ENCODE data around the gene C2orf72. TPM values are rescaled to one million over a fixed set of nuclear protein-coding genes. Genes with fewer than 3 reads are reported as not detected.

C2orf72 gene
- total RNA-seq, 1 donor from 2014 or later: 0.97 TPM

- Histone ChIP-seq H3K4me3 (no peak overlapping the region), H3K27ac (no peak overlapping the region), H3K36me3 (peaks cover 85% of the 10 kb centered on the region), H3K27me3 (ENCODE audit: low read depth) (no peaks in the 10 kb centered on the region), H3K4me1 (no peaks in the 10 kb centered on the region), H3K9me3 (no peaks in the 10 kb centered on the region)
- TF ChIP-seq, protein P1, sequence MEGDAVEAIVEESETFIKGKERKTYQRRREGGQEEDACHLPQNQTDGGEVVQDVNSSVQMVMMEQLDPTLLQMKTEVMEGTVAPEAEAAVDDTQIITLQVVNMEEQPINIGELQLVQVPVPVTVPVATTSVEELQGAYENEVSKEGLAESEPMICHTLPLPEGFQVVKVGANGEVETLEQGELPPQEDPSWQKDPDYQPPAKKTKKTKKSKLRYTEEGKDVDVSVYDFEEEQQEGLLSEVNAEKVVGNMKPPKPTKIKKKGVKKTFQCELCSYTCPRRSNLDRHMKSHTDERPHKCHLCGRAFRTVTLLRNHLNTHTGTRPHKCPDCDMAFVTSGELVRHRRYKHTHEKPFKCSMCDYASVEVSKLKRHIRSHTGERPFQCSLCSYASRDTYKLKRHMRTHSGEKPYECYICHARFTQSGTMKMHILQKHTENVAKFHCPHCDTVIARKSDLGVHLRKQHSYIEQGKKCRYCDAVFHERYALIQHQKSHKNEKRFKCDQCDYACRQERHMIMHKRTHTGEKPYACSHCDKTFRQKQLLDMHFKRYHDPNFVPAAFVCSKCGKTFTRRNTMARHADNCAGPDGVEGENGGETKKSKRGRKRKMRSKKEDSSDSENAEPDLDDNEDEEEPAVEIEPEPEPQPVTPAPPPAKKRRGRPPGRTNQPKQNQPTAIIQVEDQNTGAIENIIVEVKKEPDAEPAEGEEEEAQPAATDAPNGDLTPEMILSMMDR (IDR thresholded peaks at IDR 0.05): no peak
- DNase-seq (no peak), ATAC-seq (no peak)
- intact Hi-C loops (cut with DNase I): no loop called here
Observed at GRCh38 chr2:231088754-231089153, 51.4 kb downstream of the C2orf72 start.

- H3K4me1 ChIP-seq: no peaks in the 10 kb centered on the region
- no peaks in the 10 kb centered on the region for H3K27me3 ChIP-seq (ENCODE audit: low read depth)
- intact Hi-C loops (cut with DNase I): no loop called here
- no peak overlapping the region for H3K4me3 ChIP-seq
- H3K36me3 ChIP-seq: peaks cover 42% of the 10 kb centered on the region
- TF ChIP-seq, protein P1 (IDR thresholded peaks at IDR 0.05): no peak
- ATAC-seq (no peak), DNase-seq (no peak)
- no peak overlapping the region for H3K27ac ChIP-seq
- peaks cover 6% of the 10 kb centered on the region for H3K9me3 ChIP-seq
Observed at GRCh38 chr2:231093933-231094332, 56.6 kb downstream of the C2orf72 start.

- Histone ChIP-seq H3K36me3 (peaks cover 41% of the 10 kb centered on the region), H3K4me1 (no peaks in the 10 kb centered on the region), H3K27me3 (ENCODE audit: low read depth) (no peaks in the 10 kb centered on the region), H3K9me3 (peaks cover 14% of the 10 kb centered on the region), H3K27ac (no peak overlapping the region), H3K4me3 (no peak overlapping the region)
- TF ChIP-seq, protein P1 (IDR thresholded peaks at IDR 0.05): no peak
- ATAC-seq: no peak
- intact Hi-C loops (cut with DNase I): no loop called here
- DNase-seq: no peak
Observed at GRCh38 chr2:231094736-231095346, 57.5 kb downstream of the C2orf72 start.

Other genes starting within 250 kb of the C2orf72 start
- gene ITM2C, start 172.6 kb upstream of the C2orf72 start, total RNA-seq: 27.6 TPM
- 0.74 TPM for gene GPR55, start 112.3 kb upstream of the C2orf72 start, total RNA-seq
- not detected for gene SPATA3, start 41.4 kb upstream of the C2orf72 start, total RNA-seq
- 55.3 TPM for gene PSMD1, start 19.3 kb downstream of the C2orf72 start, total RNA-seq
- 0.65 TPM for gene HTR2B, start 87.5 kb downstream of the C2orf72 start, total RNA-seq
- 43.1 TPM for gene ARMC9, start 161.1 kb downstream of the C2orf72 start, total RNA-seq

All from lower lobe of right lung (tissue), 2 donors.